Spleen (tissue), 11 donors: ENCODE results near the gene CCDC197. TPM values are rescaled to one million over a fixed set of nuclear protein-coding genes. Genes with fewer than 3 reads are reported as not detected.
A peak's percentile ranks its signal among the peaks of the same experiment; 100 is the strongest.

ENCODE experiments used
- DNase-seq: peaks from one replicate; pipeline ENCODE4 v3.0.0-alpha.2; 2020
- H3K27ac ChIP-seq, 8 donors: fragments of 200-600 bp; sonication (generic) in 7 of 8; 1 replicate in 4 of 8; 2 replicates in 4 of 8; pipeline versions ENCODE4 v1.5.0 to v1.8.0; 2016 to 2021; ENCODE audit warnings: inconsistent platforms in 4 of 8, mild to moderate bottlenecking in 4 of 8, moderate library complexity in 1 of 8
- H3K27me3 ChIP-seq, 7 donors: fragments of 200-600 bp; sonication (generic) in 6 of 7; replicated peaks in 1 of 7; 1 replicate in 4 of 7; 2 replicates in 3 of 7; pipeline versions ENCODE4 v1.5.0 to v1.8.0; 2016 to 2021; ENCODE audit warnings: inconsistent platforms in 3 of 7, mild to moderate bottlenecking in 1 of 7
- H3K36me3 ChIP-seq, 6 donors: fragments of 200-600 bp; sonication (generic) in 5 of 6; 1 replicate in 4 of 6; 2 replicates in 2 of 6; pipeline versions ENCODE4 v1.5.0 to v1.8.0; 2016 to 2021; ENCODE audit warnings: inconsistent platforms in 2 of 6
- H3K4me1 ChIP-seq, 6 donors: fragments of 200-600 bp; sonication (generic) in 5 of 6; 1 replicate in 3 of 6; 2 replicates in 3 of 6; pipeline versions ENCODE4 v1.5.0 to v1.8.0; 2016 to 2021; ENCODE audit warnings: inconsistent platforms in 3 of 6
- H3K4me3 ChIP-seq, 8 donors: fragments of 200-600 bp; sonication (generic) in 7 of 8; 1 replicate in 4 of 8; 2 replicates in 4 of 8; pipeline versions ENCODE4 v1.5.0 to v1.8.0; 2016 to 2021; ENCODE audit warnings: inconsistent platforms in 4 of 8, mild to moderate bottlenecking in 4 of 8, moderate library complexity in 2 of 8
- H3K9me3 ChIP-seq, 8 donors: fragments of 200-600 bp; sonication (generic) in 7 of 8; 1 replicate in 4 of 8; 2 replicates in 4 of 8; pipeline versions ENCODE4 v1.5.0 to v1.8.0; 2016 to 2021; ENCODE audit warnings: inconsistent platforms in 4 of 8
- CTCF ChIP-seq, 11 experiments: fragments of 200-600 bp in 7 of 11; fragments of 450-650 bp in 4 of 11; sonication (generic) in 4 of 11; IDR thresholded peaks in 8 of 11; conservative IDR thresholded peaks in 3 of 11; 1 replicate in 7 of 11; 2 replicates in 4 of 11; pipeline versions ENCODE4 v1.4.0 to v1.8.0; 2016 to 2021; ENCODE audit warnings: antibody characterized with exemption in 11 of 11, inconsistent platforms in 4 of 11, mild to moderate bottlenecking in 1 of 11
- POLR2A ChIP-seq, 3 donors: fragments of 450-650 bp; IDR thresholded peaks; one replicate each; pipeline ENCODE4 v1.5.1; 2017; ENCODE audit warnings: antibody characterized with exemption in 3 of 3, mild to moderate bottlenecking in 1 of 3
- POLR2AphosphoS5 ChIP-seq, 3 donors: sonication (generic); formaldehyde crosslinking; IDR thresholded peaks; one replicate each; pipeline ENCODE4 v1.5.1; 2017; ENCODE audit warnings: antibody characterized with exemption in 3 of 3
- WGBS, 5 donors: extraction: QIAGEN DNeasy Blood & Tissue Kit in 3 of 5; methylation state at CpG; one replicate each; pipeline versions ENCODE4 v1.1.5 to v1.1.7; 2013 to 2018; 5-methylcytosine and 5-hydroxymethylcytosine counted together
- intact Hi-C: fragments of 100-400 bp; cut with DNase I; formaldehyde crosslinking; loops from one replicate; pipeline ENCODE4 v1.15.0; 2023; ENCODE audit warnings: low total_unique reads
- polyA plus RNA-seq, 3 donors: library from polyadenylated mRNA; stranded (reverse); fragments of 200-250 nt; gene quantifications; one replicate each; pipeline ENCODE4 v1.2.1, GENCODE V29; 2013
- total RNA-seq, 7 donors: library from RNA; depleted of rRNA in 3 of 7; stranded (reverse); fragments of >200 nt in 3 of 7; fragmentation: NEBNext Ultra II Directional in 4 of 7; extraction: Animal tissue kit (Norgen Biotek cat#: 25700) in 4 of 7; gene quantifications; one replicate each; pipeline versions ENCODE4 v1.1.0 to v1.2.1, GENCODE V29; 2016 to 2021
- donor health status: healthy with polysubstance abuse.
- donor health status: DM: no; HTN: no; CAD: no; lungs with moderate emphysema.
- donor health status: DM: no; HTN: no; CAD: no.
- donor health status: Bipolar disorder and iron deficiency.
- donor health status: healthy.
- donor health status: DM: no; HTN: no; CAD: no.
- donor health status: DM: yes; HTN: yes; CAD: no.

CCDC197 gene
- total and polyA plus RNA-seq, 10 donors = not detected

- Histone ChIP-seq H3K4me1 (peaks cover 0 to 33% (median 14%) of the 10 kb centered on the region in 6 donors), H3K27ac (no peak overlapping the region), H3K27me3 (peaks cover 0 to 5% (median 0%) of the 10 kb centered on the region in 7 donors), H3K4me3 (no peak overlapping the region), H3K36me3 (no peaks in the 10 kb centered on the region), H3K9me3 (no peaks in the 10 kb centered on the region)
- TF ChIP-seq POLR2AphosphoS5 (IDR thresholded peaks at IDR 0.05) = no peak
- no peak for DNase-seq
- 87 to 93% (median 90%) methylated on average over 8 of the region's 8 CpGs for WGBS, 5 donors
- intact Hi-C loops = no loop called here
Observed at GRCh38 chr14:94031161-94031882, 34.2 kb downstream of the CCDC197 start.

- WGBS, 5 donors = 78 to 84% (median 80%) methylated on average over 7 of the region's 7 CpGs
- Histone ChIP-seq H3K27ac (no peak overlapping the region), H3K36me3 (no peaks in the 10 kb centered on the region), H3K4me3 (no peak overlapping the region), H3K4me1 (peaks cover 0 to 31% (median 12%) of the 10 kb centered on the region in 6 donors), H3K9me3 (no peaks in the 10 kb centered on the region), H3K27me3 (no peaks in the 10 kb centered on the region)
- intact Hi-C loops = no loop called here
- TF ChIP-seq CTCF (IDR thresholded peaks at IDR 0.05 in 8 of 11, conservative IDR thresholded peaks at IDR 0.05 in 3 of 11) = no peak
- no peak for TF ChIP-seq POLR2A (IDR thresholded peaks at IDR 0.05)
- no peak for TF ChIP-seq POLR2AphosphoS5 (IDR thresholded peaks at IDR 0.05)
- DNase-seq = no peak
Observed at GRCh38 chr14:94031883-94032279, 34.8 kb downstream of the CCDC197 start.

GRCh38 chr14:94034886-94035285 lies 37.8 kb downstream of the CCDC197 start:
- DNase-seq = no peak

GRCh38 chr14:94036313-94037167 lies 39.4 kb downstream of the CCDC197 start:
- no peak overlapping the region for H3K27ac ChIP-seq
- H3K4me1 ChIP-seq = peaks cover 0 to 20% (median 8%) of the 10 kb centered on the region in 6 donors
- H3K36me3 ChIP-seq = no peaks in the 10 kb centered on the region
- no peak overlapping the region for H3K4me3 ChIP-seq
- no peaks in the 10 kb centered on the region for H3K9me3 ChIP-seq
- WGBS, 5 donors = 29 to 39% (median 35%) methylated on average over 12 of the region's 12 CpGs
- DNase-seq = peak; percentile 85
- intact Hi-C loops = loop anchor here (2.0 to 5.0 kb wide), 2 partner anchors 100 to 141 kb away; no protein-coding TSS in a partner anchor
- H3K27me3 ChIP-seq = no peaks in the 10 kb centered on the region
- TF ChIP-seq POLR2A (IDR thresholded peaks at IDR 0.05) (no peak), POLR2AphosphoS5 (IDR thresholded peaks at IDR 0.05) (no peak), CTCF (IDR thresholded peaks at IDR 0.05 in 8 of 11, conservative IDR thresholded peaks at IDR 0.05 in 3 of 11) (peak; percentile 77 to 91 (median 87))

More at GRCh38 chr14:94034886-94035285, 37.8 kb downstream of the CCDC197 start:
- Histone ChIP-seq H3K36me3 (no peaks in the 10 kb centered on the region), H3K27me3 (no peaks in the 10 kb centered on the region), H3K4me3 (no peak overlapping the region), H3K27ac (no peak overlapping the region), H3K4me1 (peaks cover 0 to 8% (median 2%) of the 10 kb centered on the region in 6 donors), H3K9me3 (no peaks in the 10 kb centered on the region)
- 43 to 72% (median 62%) methylated on average over 3 of the region's 3 CpGs for WGBS, 5 donors
- intact Hi-C loops = loop anchor here (5.0 kb wide), 1 partner anchor 142 kb away; no protein-coding TSS in a partner anchor
- TF ChIP-seq POLR2A (IDR thresholded peaks at IDR 0.05) = no peak
- TF ChIP-seq POLR2AphosphoS5 (IDR thresholded peaks at IDR 0.05) = no peak
- no peak for TF ChIP-seq CTCF (IDR thresholded peaks at IDR 0.05 in 8 of 11, conservative IDR thresholded peaks at IDR 0.05 in 3 of 11)
